ENCODE data around the gene LMNTD2. TPM values are rescaled to one million over a fixed set of nuclear protein-coding genes. Genes with fewer than 3 reads are reported as not detected.

LMNTD2 gene
- total RNA-seq, 2 experiments from 2014 or later = 0.23 to 1.3 TPM

DNA sequence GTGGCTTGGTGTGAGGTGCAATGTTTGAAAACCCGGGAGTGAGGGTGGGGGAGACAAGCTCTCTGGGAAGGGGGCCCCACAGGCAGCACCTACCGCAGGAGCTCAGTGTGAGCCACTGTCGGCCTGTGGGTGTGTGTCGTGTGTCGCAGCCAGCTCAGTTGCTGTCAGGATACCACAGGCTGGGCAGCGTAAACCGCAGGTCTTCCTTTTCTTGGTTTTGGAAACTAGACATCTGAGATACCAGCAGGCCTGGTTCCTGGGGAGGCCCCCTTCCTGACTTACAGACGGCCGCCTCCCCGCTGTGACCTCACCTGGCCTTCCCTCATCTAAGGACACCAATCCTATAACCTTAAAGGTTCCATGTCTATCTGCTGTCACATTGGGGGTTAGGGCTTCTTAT lies 35.8 kb upstream of the LMNTD2 start:
- Mint-ChIP-seq H3K27ac (peak overlapping the region; percentile 79), H3K9me3 (ENCODE audit: low read depth) (no peaks in the 10 kb centered on the region), H3K36me3 (peaks cover 45% of the 10 kb centered on the region), H3K4me3 (peak overlapping the region; percentile 4), H3K4me1 (peaks cover 28% of the 10 kb centered on the region), H3K27me3 (no peaks in the 10 kb centered on the region)
- peak; percentile 50 for ATAC-seq
- peak; percentile 82 for DNase-seq
- CTCF ChIA-PET = interaction anchor here (1.0 to 1.6 kb wide), 2 partner anchors 9 to 41 kb away, joined by 6 to 8 read pairs; no protein-coding TSS in a partner anchor

DNA sequence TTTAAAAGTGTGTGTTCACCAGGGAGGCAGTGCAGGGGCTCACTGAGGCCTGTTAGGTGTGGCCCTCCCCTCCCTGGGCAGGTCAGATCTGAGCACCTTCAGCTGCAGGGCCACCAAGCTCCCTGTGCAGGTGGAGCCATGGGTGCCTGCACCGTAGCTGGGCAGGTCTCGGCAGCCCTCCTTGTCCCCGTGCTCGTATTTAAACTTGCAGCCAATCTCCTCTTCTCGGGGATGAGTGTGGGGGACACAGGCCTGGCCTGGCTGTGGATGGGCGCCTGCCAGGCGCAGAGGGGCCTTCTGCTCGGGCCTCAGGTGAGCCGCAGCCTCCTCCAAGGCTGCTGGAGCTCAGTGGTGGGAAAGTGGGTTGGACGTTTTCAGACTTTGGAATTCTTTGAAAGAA lies 34.9 kb upstream of the LMNTD2 start:
- ATAC-seq (no peak), DNase-seq (no peak)
- peak overlapping the region; percentile 79 for H3K27ac Mint-ChIP-seq
- CTCF ChIA-PET = interaction anchor here (1.0 to 1.6 kb wide), 3 partner anchors 8 to 40 kb away, joined by 3 to 8 read pairs (median 6); no protein-coding TSS in a partner anchor
- H3K36me3 Mint-ChIP-seq = peaks cover 47% of the 10 kb centered on the region
- H3K4me1 Mint-ChIP-seq = peaks cover 28% of the 10 kb centered on the region
- no peaks in the 10 kb centered on the region for H3K27me3 Mint-ChIP-seq
- no peaks in the 10 kb centered on the region for H3K9me3 Mint-ChIP-seq (ENCODE audit: low read depth)
- no peak overlapping the region for H3K4me3 Mint-ChIP-seq

DNA sequence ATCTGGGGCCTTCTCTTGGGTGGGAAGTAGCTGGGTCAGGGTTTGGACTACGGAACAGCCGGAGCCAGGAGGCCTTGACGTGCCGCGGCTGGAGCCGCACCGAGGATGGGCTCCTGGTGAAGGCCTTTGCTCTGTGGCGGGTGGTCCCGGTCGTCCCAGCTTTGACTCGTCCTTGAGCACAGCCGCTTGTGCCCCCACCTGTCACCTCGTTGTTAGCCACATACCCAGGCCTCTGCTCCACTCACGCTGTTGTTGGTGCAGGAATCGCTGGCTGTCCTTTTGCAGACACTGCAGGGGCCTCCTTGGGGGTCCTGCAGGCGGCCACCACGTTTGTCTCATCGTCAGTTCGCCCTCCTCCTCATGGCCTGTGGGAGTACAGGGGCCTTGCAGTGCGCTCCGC lies 32.8 kb upstream of the LMNTD2 start:
- peaks cover 54% of the 10 kb centered on the region for H3K36me3 Mint-ChIP-seq

DNA sequence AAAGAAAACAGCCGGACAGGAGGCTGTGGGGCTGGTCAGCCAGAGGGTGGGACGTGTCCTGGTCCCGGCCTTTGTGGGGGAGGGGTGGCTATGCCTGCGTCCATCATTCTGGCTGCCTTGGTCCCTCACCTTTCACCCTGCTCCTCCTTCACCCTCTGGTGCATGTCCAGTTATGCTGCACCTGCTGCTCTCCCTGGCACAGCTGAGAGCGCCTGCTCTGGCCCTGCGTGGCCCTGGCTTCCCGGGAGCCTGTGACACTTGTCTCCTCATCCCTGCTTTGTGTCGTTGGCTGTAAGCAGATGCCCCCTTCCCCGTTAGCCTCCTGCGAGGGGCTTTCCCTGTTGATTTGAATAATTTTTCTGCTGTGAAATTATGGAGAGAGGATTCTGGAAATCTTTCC lies 32.4 kb upstream of the LMNTD2 start:
- CTCF ChIA-PET = no interaction called here
- Mint-ChIP-seq H3K4me1 (peaks cover 47% of the 10 kb centered on the region), H3K27ac (peak overlapping the region; percentile 40), H3K4me3 (no peak overlapping the region), H3K9me3 (ENCODE audit: low read depth) (no peaks in the 10 kb centered on the region), H3K27me3 (no peaks in the 10 kb centered on the region), H3K36me3 (peaks cover 55% of the 10 kb centered on the region)
- DNase-seq (no peak), ATAC-seq (no peak)

More for the DNA sequence above, 32.8 kb upstream of the LMNTD2 start:
- ATAC-seq (no peak), DNase-seq (no peak)
- H3K9me3 Mint-ChIP-seq (ENCODE audit: low read depth) = no peaks in the 10 kb centered on the region
- no peak overlapping the region for H3K4me3 Mint-ChIP-seq
- no peaks in the 10 kb centered on the region for H3K27me3 Mint-ChIP-seq
- CTCF ChIA-PET = no interaction called here
- H3K27ac Mint-ChIP-seq = peak overlapping the region; percentile 40
- H3K4me1 Mint-ChIP-seq = peaks cover 43% of the 10 kb centered on the region

DNA sequence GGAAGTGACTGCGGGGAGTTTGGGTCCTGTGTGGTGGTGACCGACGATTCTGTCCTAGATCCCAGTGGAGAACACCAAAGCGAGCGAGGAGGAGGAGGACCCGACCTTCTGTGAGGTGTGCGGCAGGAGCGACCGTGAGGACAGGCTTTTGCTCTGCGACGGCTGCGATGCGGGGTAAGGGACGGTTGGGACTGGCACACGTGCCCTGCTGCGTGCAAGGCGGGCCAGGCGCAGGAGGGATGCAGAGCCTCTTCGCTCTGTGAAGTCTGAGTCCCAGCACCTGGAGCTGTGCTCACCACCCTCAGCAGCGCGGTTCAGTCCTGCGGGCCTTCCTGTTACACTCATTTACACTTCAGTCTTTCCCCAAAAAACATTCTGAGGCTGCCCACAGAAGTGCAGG lies 32.0 kb upstream of the LMNTD2 start:
- DNase-seq = no peak
- no peak overlapping the region for H3K27ac Mint-ChIP-seq
- no peaks in the 10 kb centered on the region for H3K27me3 Mint-ChIP-seq
- ATAC-seq = no peak
- peaks cover 51% of the 10 kb centered on the region for H3K4me1 Mint-ChIP-seq
- H3K36me3 Mint-ChIP-seq = peaks cover 57% of the 10 kb centered on the region
- H3K9me3 Mint-ChIP-seq (ENCODE audit: low read depth) = no peaks in the 10 kb centered on the region
- H3K4me3 Mint-ChIP-seq = no peak overlapping the region
- CTCF ChIA-PET = interaction anchor here (0.7 kb wide), 1 partner anchor 190 kb away, joined by 3 read pairs; no protein-coding TSS in a partner anchor

DNA sequence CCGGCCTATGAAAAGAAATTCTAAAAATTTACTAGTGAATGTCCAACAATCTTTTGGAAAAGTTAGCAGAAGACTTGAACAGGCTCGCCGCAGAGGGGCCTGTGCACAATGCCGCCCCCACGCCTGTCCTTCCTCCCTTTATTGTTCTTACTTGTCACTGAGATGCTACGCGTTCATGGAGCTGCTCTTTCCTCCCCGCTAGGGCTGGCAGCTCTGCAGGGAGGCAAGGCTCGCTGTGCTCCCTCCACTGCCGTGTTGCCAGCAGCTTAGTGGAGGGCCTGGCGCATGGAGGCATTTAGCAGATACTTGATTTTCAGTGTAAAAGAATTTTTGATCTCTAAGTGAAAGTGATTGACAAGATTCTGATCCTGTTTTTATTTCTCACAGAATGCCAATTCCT lies 30.5 kb upstream of the LMNTD2 start:
- CTCF ChIA-PET = interaction anchor here (0.7 to 1.2 kb wide), 3 partner anchors 21 to 91 kb away, joined by 3 read pairs; no protein-coding TSS in a partner anchor

DNA sequence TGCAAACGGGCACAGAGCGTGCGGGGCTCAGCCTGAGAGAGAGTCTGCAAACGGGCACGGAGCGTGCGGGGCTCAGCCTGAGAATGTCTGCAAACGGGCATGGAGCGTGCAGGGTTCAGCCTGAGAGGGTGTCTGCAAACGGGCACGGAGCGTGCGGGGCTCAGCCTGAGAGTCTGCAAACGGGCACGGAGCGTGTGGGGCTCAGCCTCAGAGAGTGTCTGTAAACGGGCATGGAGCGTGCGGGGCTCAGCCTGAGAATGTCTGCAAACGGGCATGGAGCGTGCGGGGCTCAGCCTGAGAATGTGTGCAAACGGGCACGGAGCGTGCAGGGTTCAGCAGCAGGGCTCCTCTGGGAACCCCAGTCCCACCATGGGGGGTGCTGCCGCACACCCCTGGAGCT lies 29.3 kb upstream of the LMNTD2 start:
- H3K4me1 Mint-ChIP-seq = peaks cover 44% of the 10 kb centered on the region
- CTCF ChIA-PET = interaction anchor here (1.3 kb wide), 1 partner anchor 35 kb away, joined by 3 read pairs; no protein-coding TSS in a partner anchor

More for the DNA sequence above, 30.5 kb upstream of the LMNTD2 start:
- no peaks in the 10 kb centered on the region for H3K9me3 Mint-ChIP-seq (ENCODE audit: low read depth)
- H3K27ac Mint-ChIP-seq = no peak overlapping the region
- no peak overlapping the region for H3K4me3 Mint-ChIP-seq
- ATAC-seq = no peak
- peaks cover 54% of the 10 kb centered on the region for H3K4me1 Mint-ChIP-seq
- H3K27me3 Mint-ChIP-seq = no peaks in the 10 kb centered on the region
- peaks cover 57% of the 10 kb centered on the region for H3K36me3 Mint-ChIP-seq
- no peak for DNase-seq

DNA sequence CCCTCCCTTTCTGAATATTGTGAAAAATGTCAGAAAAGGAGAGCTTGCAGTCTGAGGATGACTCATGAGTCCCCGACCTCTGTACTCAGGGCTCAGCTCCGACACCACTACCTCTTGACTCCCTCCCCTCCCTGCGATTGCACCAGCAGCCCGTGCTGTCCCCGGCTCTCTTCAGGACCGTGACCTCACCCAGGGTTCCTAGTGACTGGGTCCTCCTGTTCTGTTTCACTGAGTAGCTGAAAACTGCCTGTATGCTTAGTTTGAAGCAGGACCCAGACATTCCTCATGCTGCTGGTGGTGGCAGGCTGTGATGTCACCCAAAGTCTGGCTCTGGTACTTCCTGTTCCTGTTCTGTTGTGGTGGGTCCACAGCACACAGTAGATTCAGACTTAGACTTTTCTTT lies 27.4 kb upstream of the LMNTD2 start:
- no peaks in the 10 kb centered on the region for H3K27me3 Mint-ChIP-seq
- H3K4me1 Mint-ChIP-seq = peaks cover 40% of the 10 kb centered on the region
- CTCF ChIA-PET = interaction anchor here (1.0 to 2.0 kb wide), 9 partner anchors 8 to 177 kb away, joined by 3 to 12 read pairs (median 5); partner anchors contain the start of gene PHRF1
- H3K4me3 Mint-ChIP-seq = peak overlapping the region; percentile 72
- H3K9me3 Mint-ChIP-seq (ENCODE audit: low read depth) = no peaks in the 10 kb centered on the region
- DNase-seq (peak; percentile 88), ATAC-seq (peak; percentile 97)
- peak overlapping the region; percentile 100 for H3K27ac Mint-ChIP-seq
- H3K36me3 Mint-ChIP-seq = peaks cover 54% of the 10 kb centered on the region

More for the DNA sequence above, 29.3 kb upstream of the LMNTD2 start:
- no peaks in the 10 kb centered on the region for H3K27me3 Mint-ChIP-seq
- DNase-seq (no peak), ATAC-seq (no peak)
- no peak overlapping the region for H3K4me3 Mint-ChIP-seq
- no peaks in the 10 kb centered on the region for H3K9me3 Mint-ChIP-seq (ENCODE audit: low read depth)
- peak overlapping the region; percentile 100 for H3K27ac Mint-ChIP-seq
- H3K36me3 Mint-ChIP-seq = peaks cover 54% of the 10 kb centered on the region

DNA sequence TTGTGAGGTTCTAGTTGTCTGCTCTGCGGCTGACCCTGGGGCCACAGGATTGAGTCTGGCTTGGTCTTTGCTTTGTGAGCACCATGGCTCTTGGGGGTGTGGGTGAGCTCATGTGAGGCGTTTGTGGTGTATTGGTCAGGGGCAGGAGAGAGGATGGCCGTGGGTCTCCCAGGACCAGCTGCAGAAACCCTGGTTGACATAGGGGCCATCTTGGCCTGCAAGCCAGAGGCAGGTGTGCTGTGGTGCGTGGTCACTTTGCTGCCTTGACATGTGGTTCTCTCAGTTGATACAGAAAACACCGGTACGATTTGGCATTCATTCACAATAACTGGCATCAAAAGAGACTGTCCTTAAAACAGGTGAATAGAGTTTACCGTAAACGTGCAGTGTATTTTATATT lies 27.0 kb upstream of the LMNTD2 start:
- peak; percentile 28 for ATAC-seq
- Mint-ChIP-seq H3K9me3 (ENCODE audit: low read depth) (no peaks in the 10 kb centered on the region), H3K4me3 (peak overlapping the region; percentile 72), H3K4me1 (peaks cover 40% of the 10 kb centered on the region), H3K27ac (peak overlapping the region; percentile 100), H3K27me3 (no peaks in the 10 kb centered on the region), H3K36me3 (peaks cover 53% of the 10 kb centered on the region)
- CTCF ChIA-PET = interaction anchor here (1.0 to 2.0 kb wide), 9 partner anchors 8 to 177 kb away, joined by 3 to 12 read pairs (median 5); partner anchors contain the start of gene PHRF1
- DNase-seq = no peak

DNA sequence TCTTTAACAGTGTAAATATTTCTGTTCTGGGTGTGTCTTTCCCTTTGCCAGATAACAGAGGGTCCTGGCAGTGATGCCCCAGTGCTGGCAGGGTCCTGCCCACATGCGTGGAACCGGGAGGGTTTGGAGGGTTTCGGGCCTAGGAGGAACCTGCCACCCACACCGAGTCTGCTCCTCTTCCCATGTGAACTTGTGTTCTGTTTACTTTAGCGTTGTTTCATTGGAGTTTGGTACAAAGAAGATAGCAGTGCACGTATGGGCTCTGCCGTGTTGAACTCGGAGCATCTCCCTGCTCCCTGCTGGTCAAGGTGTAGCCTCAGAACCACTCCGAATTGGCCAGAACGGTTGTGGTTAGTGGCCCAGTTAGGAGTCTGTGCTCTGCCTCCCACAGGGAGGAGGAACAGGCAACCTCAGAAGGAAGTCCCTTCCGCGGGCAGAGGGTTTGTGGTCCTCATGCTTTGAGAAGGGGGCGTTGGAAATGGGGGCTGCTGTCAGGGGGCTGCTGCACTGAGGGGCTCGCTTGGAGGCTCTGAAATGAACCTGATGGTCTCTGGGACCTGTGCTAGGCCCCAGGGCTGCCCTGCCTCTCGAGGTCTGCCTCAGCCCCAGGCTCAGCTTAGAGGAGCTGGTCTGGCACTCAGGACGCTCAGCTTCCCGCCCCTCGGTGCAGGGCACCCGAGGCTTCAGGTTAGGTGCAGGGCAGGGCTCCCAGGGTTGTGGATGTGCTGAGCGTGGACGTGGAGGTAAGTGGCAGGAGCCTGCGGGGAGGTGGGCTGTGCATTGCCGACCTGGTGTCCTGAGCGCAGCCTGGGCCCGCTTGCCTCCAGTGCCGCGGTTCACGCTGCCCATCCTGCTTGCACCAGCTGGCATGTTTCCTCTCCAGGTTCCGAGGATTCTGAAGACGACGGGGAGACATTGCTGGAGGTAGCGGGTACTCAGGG lies 26.1 kb upstream of the LMNTD2 start:
- peaks cover 54% of the 10 kb centered on the region for H3K36me3 Mint-ChIP-seq
- DNase-seq = no peak
- H3K4me3 Mint-ChIP-seq = no peak overlapping the region
- CTCF ChIA-PET = interaction anchor here (1.0 to 1.9 kb wide), 5 partner anchors 9 to 178 kb away, joined by 3 to 6 read pairs (median 3); no protein-coding TSS in a partner anchor
- no peak for ATAC-seq
- no peaks in the 10 kb centered on the region for H3K9me3 Mint-ChIP-seq (ENCODE audit: low read depth)
- no peaks in the 10 kb centered on the region for H3K27me3 Mint-ChIP-seq
- peaks cover 42% of the 10 kb centered on the region for H3K4me1 Mint-ChIP-seq
- peak overlapping the region; percentile 100 for H3K27ac Mint-ChIP-seq

DNA sequence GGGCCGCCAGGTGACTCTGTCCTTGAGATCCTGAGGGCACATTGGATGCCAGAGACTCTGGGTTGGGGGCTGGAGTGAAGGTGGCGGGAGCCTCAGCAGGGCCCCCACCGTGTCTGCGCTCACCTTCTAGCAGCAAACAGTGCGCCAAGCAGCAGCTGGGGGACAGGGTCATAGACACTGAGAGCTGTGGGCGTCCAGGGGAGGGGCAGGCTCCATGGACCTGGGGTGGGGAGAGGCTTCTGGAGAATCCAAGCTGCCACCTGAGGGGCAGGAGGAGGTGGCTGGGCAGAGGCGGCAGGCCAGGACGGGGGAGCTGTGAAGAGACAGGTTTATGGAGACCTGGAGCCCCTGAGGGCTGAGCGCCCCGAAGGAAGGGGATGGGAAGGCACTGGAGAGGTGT lies 23.7 kb upstream of the LMNTD2 start:
- no peak for DNase-seq
- CTCF ChIA-PET = interaction anchor here (0.7 kb wide), 2 partner anchors 65 to 81 kb away, joined by 4 to 5 read pairs; no protein-coding TSS in a partner anchor
- Mint-ChIP-seq H3K4me3 (no peak overlapping the region), H3K36me3 (peaks cover 44% of the 10 kb centered on the region), H3K27me3 (no peaks in the 10 kb centered on the region), H3K27ac (no peak overlapping the region), H3K9me3 (ENCODE audit: low read depth) (no peaks in the 10 kb centered on the region), H3K4me1 (peaks cover 49% of the 10 kb centered on the region)
- ATAC-seq = no peak

DNA sequence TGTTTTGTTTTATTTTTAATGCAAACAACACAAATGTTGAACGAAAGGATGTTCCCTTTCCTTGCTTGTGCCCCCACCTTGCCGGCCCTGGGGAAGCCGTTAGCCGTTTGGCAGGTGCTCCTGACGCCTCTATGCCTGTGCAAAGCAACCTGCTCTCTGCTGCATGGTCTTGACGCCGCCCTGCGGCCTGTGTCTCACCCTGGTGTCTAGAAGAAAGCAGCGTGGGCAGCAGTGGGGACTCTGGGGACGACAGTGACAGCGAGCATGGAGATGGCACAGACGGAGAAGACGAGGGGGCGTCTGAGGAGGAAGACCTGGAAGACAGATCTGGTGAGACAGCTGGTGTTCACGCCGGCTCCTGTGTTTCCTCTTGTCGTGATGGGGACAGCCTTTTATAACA lies 21.2 kb upstream of the LMNTD2 start:
- CTCF ChIA-PET = no interaction called here
- Mint-ChIP-seq H3K27ac (no peak overlapping the region), H3K9me3 (ENCODE audit: low read depth) (no peaks in the 10 kb centered on the region), H3K36me3 (peaks cover 34% of the 10 kb centered on the region), H3K4me3 (no peak overlapping the region), H3K27me3 (no peaks in the 10 kb centered on the region), H3K4me1 (peaks cover 47% of the 10 kb centered on the region)
- DNase-seq (no peak), ATAC-seq (no peak)

DNA sequence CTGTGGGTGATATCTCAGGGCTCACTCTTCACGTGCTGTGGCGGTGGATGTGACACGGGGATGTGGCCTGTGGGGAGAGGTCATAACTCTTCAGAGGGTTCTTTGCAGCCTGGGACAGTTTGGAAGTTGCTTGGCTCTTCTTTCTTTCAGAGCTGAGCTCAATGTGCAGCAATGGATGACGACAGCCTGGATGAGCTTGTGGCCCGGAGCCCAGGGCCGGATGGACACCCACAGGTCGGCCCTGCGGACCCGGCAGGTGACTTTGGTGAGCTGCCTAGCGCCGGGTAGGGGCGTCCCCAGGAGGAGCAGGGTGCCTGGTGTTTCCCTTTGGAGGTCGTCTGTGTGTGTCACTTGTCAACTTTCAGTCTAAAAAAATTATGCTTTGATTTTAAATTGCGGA lies 20.8 kb upstream of the LMNTD2 start:
- H3K4me3 Mint-ChIP-seq = no peak overlapping the region
- CTCF ChIA-PET = interaction anchor here (0.7 kb wide), 1 partner anchor 115 kb away, joined by 3 read pairs; no protein-coding TSS in a partner anchor
- H3K27me3 Mint-ChIP-seq = no peaks in the 10 kb centered on the region
- H3K36me3 Mint-ChIP-seq = peaks cover 32% of the 10 kb centered on the region
- no peak for DNase-seq
- H3K27ac Mint-ChIP-seq = peak overlapping the region; percentile 21
- H3K9me3 Mint-ChIP-seq (ENCODE audit: low read depth) = no peaks in the 10 kb centered on the region
- peaks cover 42% of the 10 kb centered on the region for H3K4me1 Mint-ChIP-seq
- ATAC-seq = no peak
